NAMALWA (cell line): ENCODE data around the gene NACC1.

Source experiments
- DNase-seq: peaks from one replicate; pipeline ENCODE4 v3.0.0-alpha.2; 2015; ENCODE audit warnings: low spot score

The NACC1 gene

DNA sequence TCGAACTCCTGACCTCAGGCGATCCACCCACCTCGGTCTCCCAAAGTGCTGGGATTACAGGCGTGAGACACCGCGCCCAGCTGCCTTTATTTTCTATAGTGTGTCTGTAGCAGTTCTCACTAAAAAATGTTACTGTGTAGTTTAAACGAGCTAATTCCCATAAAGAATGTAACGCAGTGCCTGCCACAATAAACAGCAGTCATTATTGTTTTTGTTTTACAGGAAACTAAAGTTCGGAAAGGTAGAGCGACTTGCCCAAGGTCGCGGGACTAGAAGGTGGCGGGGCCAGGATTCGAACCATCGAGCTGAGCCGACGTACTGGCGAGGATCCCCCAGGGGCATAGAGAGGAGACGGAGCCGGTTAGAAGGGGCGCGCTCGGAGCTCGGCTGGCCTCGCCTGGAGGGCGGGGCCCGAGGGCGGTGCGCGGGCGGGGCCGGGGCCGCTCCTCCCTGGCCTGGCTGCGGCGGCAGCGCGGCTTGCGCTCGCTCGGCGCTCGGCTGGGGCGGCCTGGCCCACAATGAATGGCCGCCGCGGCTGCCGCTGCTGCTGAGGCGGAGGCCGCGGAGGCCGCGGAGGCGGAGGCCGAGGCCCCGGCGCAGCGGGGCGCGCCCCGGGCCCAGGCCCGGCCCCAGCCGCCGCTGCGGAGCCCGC, at the start of gene NACC1:
TSS of gene NACC1 (plus strand) at position 493 of the 652 bp plus-strand sequence. CDS start 16,944 bp downstream, outside the sequence.
- peak; percentile 92 for DNase-seq

DNA sequence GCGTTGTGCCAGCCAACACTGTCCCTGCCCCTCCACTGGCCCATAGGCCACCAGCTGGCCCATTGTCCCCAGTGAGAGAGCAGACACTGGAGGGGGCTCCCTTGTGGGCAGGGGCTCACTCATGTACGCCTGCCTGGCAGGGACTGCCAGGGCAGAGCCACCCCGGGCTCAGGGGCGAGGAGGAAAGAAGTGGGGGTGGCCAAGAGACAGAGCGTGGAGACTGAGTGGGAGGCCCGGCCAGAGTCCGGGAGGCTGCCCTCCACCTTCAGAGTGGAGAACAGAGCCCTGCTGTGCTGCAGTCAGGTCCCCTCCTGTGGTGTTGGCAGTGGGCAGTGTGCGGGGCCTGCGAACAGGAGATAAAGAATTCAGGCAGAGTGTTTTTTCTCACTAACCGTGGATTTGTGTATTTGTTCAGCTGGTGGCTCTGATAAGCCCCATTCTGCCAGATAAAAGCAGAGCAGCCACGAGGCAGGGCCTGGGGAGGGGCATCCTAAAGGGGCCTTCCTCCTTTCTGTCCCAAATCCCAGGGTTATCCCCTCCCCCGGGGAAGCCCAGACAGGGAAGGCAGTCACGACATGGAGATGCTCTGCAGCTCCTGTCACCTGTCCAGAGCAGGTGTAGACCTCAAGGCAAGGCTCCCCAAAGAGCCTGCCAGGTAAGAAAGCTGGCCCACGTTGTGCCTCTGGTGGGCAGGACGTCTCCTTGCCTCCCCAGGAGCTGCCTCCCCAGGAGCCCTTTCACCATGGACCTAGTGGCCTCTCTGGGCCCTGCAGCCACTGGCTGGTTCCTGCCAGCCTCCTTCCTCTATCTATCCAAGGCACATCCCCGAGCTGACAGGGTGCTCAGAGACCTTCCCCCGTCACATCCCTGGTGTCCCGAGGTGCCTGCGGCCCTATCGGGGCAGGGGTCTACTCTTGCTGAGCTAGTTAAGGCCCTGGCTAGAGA, 48.4 kb upstream of the NACC1 start:
- no peak for DNase-seq

- DNase-seq = no peak
Measured at GRCh38 chr19:13070425-13071140, 47.5 kb upstream of the NACC1 start.

- DNase-seq = no peak
Measured at GRCh38 chr19:13071444-13072187, 46.4 kb upstream of the NACC1 start.

DNA sequence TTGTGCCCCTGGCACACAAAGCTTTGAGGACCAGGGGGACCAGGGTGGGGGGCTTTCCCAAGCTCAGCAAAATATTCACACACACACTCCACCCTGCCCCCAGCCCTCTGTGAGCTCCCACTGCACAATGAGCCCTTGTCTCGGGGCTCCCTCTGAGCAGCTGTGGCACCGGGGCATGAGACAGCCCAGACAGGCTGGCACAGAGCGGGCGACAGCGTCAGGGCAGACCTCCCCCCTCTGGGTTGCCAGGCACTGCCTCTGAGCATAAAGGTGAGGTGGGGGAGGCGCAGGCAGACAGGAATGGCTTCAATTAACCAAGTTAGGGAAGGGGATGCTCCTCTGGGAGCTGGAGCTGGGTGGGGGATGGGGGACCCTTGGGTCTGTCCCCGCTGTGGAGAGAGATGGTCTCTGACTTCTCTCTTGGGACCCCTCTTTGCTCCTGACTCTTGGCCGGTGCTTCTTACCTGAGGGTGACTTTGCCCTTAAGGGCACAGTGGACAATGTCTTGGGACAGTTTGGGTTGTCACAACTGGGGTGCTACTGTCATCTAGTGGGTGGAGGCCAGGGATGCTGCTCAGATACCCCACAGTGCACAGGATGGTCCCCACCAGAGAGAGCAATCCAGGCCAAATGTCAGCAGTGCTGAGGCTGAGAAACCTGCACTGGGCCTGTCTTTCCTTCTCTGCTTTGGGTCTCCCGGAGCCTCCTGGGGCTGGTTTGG, 45.7 kb upstream of the NACC1 start:
- no peak for DNase-seq

DNA sequence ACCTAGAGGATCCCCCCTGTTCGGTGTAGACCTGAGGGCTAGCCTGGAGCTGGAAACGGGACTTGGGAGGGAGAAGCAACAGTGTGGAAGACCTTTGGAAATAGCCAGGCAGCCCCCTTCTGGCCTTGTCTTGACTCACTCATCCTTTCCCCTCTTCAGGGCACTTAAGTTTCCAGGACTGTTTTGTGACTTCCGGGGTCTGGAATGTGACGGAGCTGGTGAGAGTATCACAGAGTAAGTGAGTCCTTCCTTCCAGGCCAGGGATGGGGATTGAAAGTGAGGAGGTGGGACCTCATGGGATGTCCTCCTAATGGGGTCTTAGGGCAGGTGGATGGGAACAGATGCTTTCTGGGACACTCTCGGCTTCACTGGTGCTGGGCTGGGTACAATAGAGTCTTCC, 44.8 kb upstream of the NACC1 start:
- DNase-seq = no peak

DNA sequence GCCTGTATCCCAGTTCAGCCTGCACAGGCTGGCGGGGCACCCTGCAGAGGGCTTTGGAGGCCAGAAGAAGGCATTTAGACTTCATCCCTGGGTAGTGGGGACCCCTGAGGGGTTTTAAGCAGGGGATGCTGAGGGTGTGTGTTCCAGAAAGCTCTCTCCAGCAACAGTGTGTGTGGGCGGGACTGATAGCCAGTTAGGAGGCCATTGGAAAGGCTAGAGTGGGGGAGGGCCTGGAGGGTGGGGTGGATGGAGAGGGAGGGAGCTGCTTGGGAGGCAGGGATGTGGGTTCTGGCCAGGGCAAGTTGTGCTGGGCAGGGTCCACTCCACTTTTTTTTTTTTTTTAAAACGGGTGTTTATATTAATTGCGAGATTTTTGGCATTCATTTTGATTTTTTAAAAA, 43.7 kb upstream of the NACC1 start:
- DNase-seq = no peak

GRCh38 chr19:13076320-13076719, 41.7 kb upstream of the NACC1 start:
- DNase-seq = no peak

DNA sequence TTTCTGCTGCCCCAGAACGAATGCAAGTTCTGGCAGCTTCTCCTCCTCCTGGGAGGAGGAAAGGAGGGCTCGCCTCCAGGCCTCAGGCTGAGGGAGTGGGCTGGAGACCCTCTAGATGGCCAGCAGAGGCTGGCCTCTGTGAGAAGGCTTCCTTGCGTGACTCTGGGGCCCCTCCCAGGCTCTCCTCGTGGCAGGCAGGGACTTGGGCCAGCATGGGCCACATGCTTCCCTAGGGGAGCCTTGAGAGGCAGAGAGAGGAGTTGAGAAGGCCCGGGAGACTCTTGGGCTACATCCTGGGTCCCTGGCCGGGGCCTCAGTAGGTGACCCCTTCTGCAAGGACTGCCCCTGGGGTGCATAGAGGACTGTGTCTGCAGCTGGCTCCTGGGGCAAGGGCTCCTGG, 41.3 kb upstream of the NACC1 start:
- DNase-seq = no peak

- peak; percentile 54 for DNase-seq
Measured at GRCh38 chr19:13077240-13077639, 40.8 kb upstream of the NACC1 start.

DNA sequence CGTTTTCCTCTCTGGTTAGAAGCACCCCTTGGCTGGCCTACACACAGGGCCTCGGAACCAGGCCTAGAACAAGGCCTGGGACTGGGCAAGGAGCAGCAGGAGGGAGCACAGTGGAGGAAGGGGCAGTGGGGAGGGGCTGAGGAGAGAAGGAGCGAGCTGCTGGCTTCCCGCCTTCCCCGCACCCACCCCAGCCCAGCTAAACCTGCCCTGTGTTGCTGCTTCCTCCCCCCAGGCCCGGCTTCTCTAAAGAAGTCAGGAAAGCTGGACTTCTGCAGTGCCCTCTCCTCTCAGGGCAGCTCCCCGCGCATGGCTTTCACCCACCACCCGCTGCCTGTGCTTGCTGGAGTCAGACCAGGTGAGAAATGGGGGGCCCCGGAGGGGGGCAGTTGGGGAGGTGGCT, 39.7 kb upstream of the NACC1 start:
- DNase-seq = no peak

- DNase-seq = no peak
Measured at GRCh38 chr19:13078897-13079541, 39.0 kb upstream of the NACC1 start.

GRCh38 chr19:13079542-13079986, 38.5 kb upstream of the NACC1 start:
- no peak for DNase-seq

- peak; percentile 41 for DNase-seq
Measured at GRCh38 chr19:13082192-13083007, 35.7 kb upstream of the NACC1 start.

- DNase-seq = no peak
Measured at GRCh38 chr19:13083008-13083404, 35.1 kb upstream of the NACC1 start.

GRCh38 chr19:13083627-13084026, 34.4 kb upstream of the NACC1 start:
- DNase-seq = no peak

- DNase-seq = no peak
Measured at GRCh38 chr19:13085666-13086065, 32.4 kb upstream of the NACC1 start.

- DNase-seq = no peak
Measured at GRCh38 chr19:13086341-13086740, 31.7 kb upstream of the NACC1 start.

GRCh38 chr19:13087295-13087694, 30.8 kb upstream of the NACC1 start:
- no peak for DNase-seq
